ENCODE results near the gene COBL.

Gene COBL

GRCh38 chr7:51046103-51046466 is 270.5 kb downstream of the COBL start:
- H3K4me3 ChIP-seq (ENCODE audit: low read depth in 1 of 2, low read length in 1 of 2), result no peak overlapping the region
- peaks cover 5% of the 10 kb centered on the region for H3K27me3 ChIP-seq
- H3K4me1 ChIP-seq (ENCODE audit: control insufficient read depth in 1 of 2, insufficient read depth in 1 of 2, low read depth in 1 of 2, low read length in 1 of 2), result no peaks in the 10 kb centered on the region
- H3K9me3 ChIP-seq, result no peaks in the 10 kb centered on the region
- no peak for TF ChIP-seq CTCF (IDR thresholded peaks at IDR 0.05)
- H3K27ac ChIP-seq, result no peak overlapping the region
- H3K36me3 ChIP-seq, result no peaks in the 10 kb centered on the region

- no peaks in the 10 kb centered on the region for H3K36me3 ChIP-seq
- H3K4me3 ChIP-seq (ENCODE audit: low read depth in 1 of 2, low read length in 1 of 2), result no peak overlapping the region
- H3K9me3 ChIP-seq, result no peaks in the 10 kb centered on the region
- H3K27me3 ChIP-seq, result peaks cover 5% of the 10 kb centered on the region
- H3K27ac ChIP-seq, result no peak overlapping the region
- TF ChIP-seq CTCF (IDR thresholded peaks at IDR 0.05), result no peak
- H3K4me1 ChIP-seq (ENCODE audit: control insufficient read depth in 1 of 2, insufficient read depth in 1 of 2, low read depth in 1 of 2, low read length in 1 of 2), result no peaks in the 10 kb centered on the region
Observed at GRCh38 chr7:51045319-51046102, 271.1 kb downstream of the COBL start.

GRCh38 chr7:51043461-51043860 is 273.1 kb downstream of the COBL start:
- no peak overlapping the region for H3K4me3 ChIP-seq (ENCODE audit: low read depth in 1 of 2, low read length in 1 of 2)

GRCh38 chr7:51040787-51041186 is 275.8 kb downstream of the COBL start:
- Histone ChIP-seq H3K4me1 (ENCODE audit: control insufficient read depth in 1 of 2, insufficient read depth in 1 of 2, low read depth in 1 of 2, low read length in 1 of 2) (no peaks in the 10 kb centered on the region), H3K4me3 (ENCODE audit: low read depth in 1 of 2, low read length in 1 of 2) (no peak overlapping the region), H3K27ac (no peak overlapping the region), H3K36me3 (no peaks in the 10 kb centered on the region), H3K9me3 (no peaks in the 10 kb centered on the region), H3K27me3 (no peaks in the 10 kb centered on the region)
- TF ChIP-seq CTCF (IDR thresholded peaks at IDR 0.05), result no peak

More at GRCh38 chr7:51043461-51043860, 273.1 kb downstream of the COBL start:
- Histone ChIP-seq H3K36me3 (no peaks in the 10 kb centered on the region), H3K27me3 (no peaks in the 10 kb centered on the region), H3K4me1 (ENCODE audit: control insufficient read depth in 1 of 2, insufficient read depth in 1 of 2, low read depth in 1 of 2, low read length in 1 of 2) (no peaks in the 10 kb centered on the region), H3K9me3 (no peaks in the 10 kb centered on the region), H3K27ac (no peak overlapping the region)
- no peak for TF ChIP-seq CTCF (IDR thresholded peaks at IDR 0.05)

GRCh38 chr7:51038573-51038972 is 278.0 kb downstream of the COBL start:
- no peak overlapping the region for H3K27ac ChIP-seq
- H3K27me3 ChIP-seq, result peaks cover 9% of the 10 kb centered on the region
- H3K9me3 ChIP-seq, result no peaks in the 10 kb centered on the region
- no peak for TF ChIP-seq CTCF (IDR thresholded peaks at IDR 0.05)
- H3K36me3 ChIP-seq, result no peaks in the 10 kb centered on the region
- H3K4me1 ChIP-seq (ENCODE audit: control insufficient read depth in 1 of 2, insufficient read depth in 1 of 2, low read depth in 1 of 2, low read length in 1 of 2), result no peaks in the 10 kb centered on the region
- H3K4me3 ChIP-seq (ENCODE audit: low read depth in 1 of 2, low read length in 1 of 2), result no peak overlapping the region
